Activated CD8-positive, alpha-beta memory T cell treated with anti-CD3 and anti-CD28 coated beads, Interleukin-2, amount 10 ng/mL, durations not matched to agents 7 days and 5 days (primary cell): ENCODE results near the gene KCNH3. TPM values are rescaled to one million over a fixed set of nuclear protein-coding genes. Genes with fewer than 3 reads are reported as not detected.

Source experiments
- ATAC-seq: fragments of 150-1000 bp; cut with Tn5 transposase; one replicate; pipeline ENCODE4 v1.10.0; 2021; ENCODE audit warnings: moderate library complexity
- CTCF ChIA-PET: fragments of 350-600 bp; sonication (Branson Sonifier 250); formaldehyde crosslinking; loops from one replicate; lab custom pipeline; 2021; ENCODE audit warnings: antibody characterized with exemption; lab: Charles Lee
- DNase-seq: peaks from one replicate; pipeline ENCODE4 v3.0.0-alpha.2; 2020
- H3K27ac Mint-ChIP-seq: one replicate; pipeline ENCODE4 v1.8.0; 2021; ENCODE audit warnings: mild to moderate bottlenecking, mixed read lengths
- H3K27me3 Mint-ChIP-seq: one replicate; pipeline ENCODE4 v1.8.0; 2021; ENCODE audit warnings: mixed read lengths
- H3K36me3 Mint-ChIP-seq: one replicate; pipeline ENCODE4 v1.8.0; 2021; ENCODE audit warnings: mild to moderate bottlenecking, mixed read lengths
- H3K4me1 Mint-ChIP-seq: one replicate; pipeline ENCODE4 v1.8.0; 2021; ENCODE audit warnings: mixed read lengths
- H3K4me3 Mint-ChIP-seq: one replicate; pipeline ENCODE4 v1.8.0; 2021; ENCODE audit warnings: mild to moderate bottlenecking, moderate library complexity, mixed read lengths
- H3K9me3 Mint-ChIP-seq: one replicate; pipeline ENCODE4 v1.8.0; 2022; ENCODE audit warnings: low read depth, mixed read lengths
- total RNA-seq, 2 experiments: library from RNA; stranded (reverse); gene quantifications; one replicate each; pipeline ENCODE4 v1.2.3, GENCODE V29; 2021

Gene KCNH3
- total RNA-seq, 2 experiments from 2014 or later: 1.1 to 1.2 TPM

- Mint-ChIP-seq H3K9me3 (no peaks in the 10 kb centered on the region), H3K4me1 (peaks cover 20% of the 10 kb centered on the region), H3K36me3 (peaks cover 3% of the 10 kb centered on the region), H3K27me3 (no peaks in the 10 kb centered on the region), H3K4me3 (no peak overlapping the region), H3K27ac (no peak overlapping the region)
- DNase-seq (peak; percentile 79), ATAC-seq (peak; percentile 87)
- CTCF ChIA-PET: interaction anchor here (0.6 to 10.0 kb wide), 33 partner anchors 10 to 669 kb away, joined by 3 to 96 read pairs (median 5); partner anchors contain the start of genes DNAJC22, KCNH3, MCRS1 and PRPF40B
These were observed 42.0 kb downstream of the KCNH3 start for GRCh38 chr12:49580572-49581535.

- no peak overlapping the region for H3K4me3 Mint-ChIP-seq
- H3K27ac Mint-ChIP-seq: no peak overlapping the region
- H3K27me3 Mint-ChIP-seq: no peaks in the 10 kb centered on the region
- DNase-seq (no peak), ATAC-seq (no peak)
- H3K4me1 Mint-ChIP-seq: peaks cover 20% of the 10 kb centered on the region
- peaks cover 3% of the 10 kb centered on the region for H3K36me3 Mint-ChIP-seq
- no peaks in the 10 kb centered on the region for H3K9me3 Mint-ChIP-seq
- CTCF ChIA-PET: interaction anchor here (1.4 to 10.0 kb wide), 6 partner anchors 11 to 224 kb away, joined by 4 to 96 read pairs (median 16); partner anchors contain the start of gene PRPF40B
These were observed 43.4 kb downstream of the KCNH3 start for GRCh38 chr12:49582201-49582600.

- peaks cover 3% of the 10 kb centered on the region for H3K36me3 Mint-ChIP-seq
- DNase-seq: no peak
These were observed 44.0 kb downstream of the KCNH3 start for GRCh38 chr12:49582850-49583249.

GRCh38 chr12:49583366-49584094 is 44.7 kb downstream of the KCNH3 start:
- Mint-ChIP-seq H3K4me1 (peaks cover 20% of the 10 kb centered on the region), H3K27ac (no peak overlapping the region), H3K4me3 (no peak overlapping the region), H3K36me3 (peaks cover 3% of the 10 kb centered on the region), H3K9me3 (no peaks in the 10 kb centered on the region), H3K27me3 (no peaks in the 10 kb centered on the region)
- DNase-seq (no peak), ATAC-seq (no peak)
- CTCF ChIA-PET: interaction anchor here (0.6 to 10.0 kb wide), 7 partner anchors 27 to 344 kb away, joined by 3 to 96 read pairs (median 3); partner anchors contain the start of gene PRPF40B

More at GRCh38 chr12:49582850-49583249, 44.0 kb downstream of the KCNH3 start:
- H3K9me3 Mint-ChIP-seq: no peaks in the 10 kb centered on the region
- CTCF ChIA-PET: interaction anchor here (0.6 to 10.0 kb wide), 8 partner anchors 12 to 344 kb away, joined by 3 to 96 read pairs (median 4); partner anchors contain the start of gene PRPF40B
- H3K4me3 Mint-ChIP-seq: no peak overlapping the region
- H3K27me3 Mint-ChIP-seq: no peaks in the 10 kb centered on the region
- ATAC-seq: no peak
- H3K27ac Mint-ChIP-seq: no peak overlapping the region
- H3K4me1 Mint-ChIP-seq: peaks cover 20% of the 10 kb centered on the region

GRCh38 chr12:49584591-49584990 is 45.8 kb downstream of the KCNH3 start:
- no peaks in the 10 kb centered on the region for H3K9me3 Mint-ChIP-seq
- no peak for DNase-seq
- CTCF ChIA-PET: interaction anchor here (10.0 kb wide), 1 partner anchor 32 kb away, joined by 96 read pairs; no protein-coding TSS in a partner anchor

GRCh38 chr12:49585477-49586459 is 46.9 kb downstream of the KCNH3 start:
- H3K27ac Mint-ChIP-seq: no peak overlapping the region
- H3K27me3 Mint-ChIP-seq: no peaks in the 10 kb centered on the region
- no peak for DNase-seq
- peaks cover 6% of the 10 kb centered on the region for H3K9me3 Mint-ChIP-seq
- CTCF ChIA-PET: interaction anchor here (10.0 kb wide), 1 partner anchor 33 kb away, joined by 96 read pairs; no protein-coding TSS in a partner anchor
- no peak for ATAC-seq
- no peak overlapping the region for H3K4me3 Mint-ChIP-seq
- H3K4me1 Mint-ChIP-seq: peaks cover 11% of the 10 kb centered on the region
- peaks cover 9% of the 10 kb centered on the region for H3K36me3 Mint-ChIP-seq

More at GRCh38 chr12:49584591-49584990, 45.8 kb downstream of the KCNH3 start:
- Mint-ChIP-seq H3K4me3 (no peak overlapping the region), H3K4me1 (peaks cover 19% of the 10 kb centered on the region), H3K27me3 (no peaks in the 10 kb centered on the region), H3K27ac (no peak overlapping the region), H3K36me3 (peaks cover 3% of the 10 kb centered on the region)
- no peak for ATAC-seq

GRCh38 chr12:49587174-49587908 is 48.5 kb downstream of the KCNH3 start:
- no peak for ATAC-seq
- Mint-ChIP-seq H3K9me3 (peaks cover 9% of the 10 kb centered on the region), H3K4me3 (no peak overlapping the region), H3K27ac (no peak overlapping the region), H3K36me3 (peaks cover 17% of the 10 kb centered on the region), H3K27me3 (no peaks in the 10 kb centered on the region), H3K4me1 (no peaks in the 10 kb centered on the region)
- DNase-seq: no peak
- CTCF ChIA-PET: interaction anchor here (0.9 to 2.4 kb wide), 2 partner anchors 44 to 229 kb away, joined by 7 read pairs; no protein-coding TSS in a partner anchor

- no peak overlapping the region for H3K4me3 Mint-ChIP-seq
- CTCF ChIA-PET: interaction anchor here (0.9 to 2.4 kb wide), 2 partner anchors 43 to 230 kb away, joined by 7 read pairs; no protein-coding TSS in a partner anchor
- no peak overlapping the region for H3K27ac Mint-ChIP-seq
- peaks cover 17% of the 10 kb centered on the region for H3K36me3 Mint-ChIP-seq
- DNase-seq (no peak), ATAC-seq (no peak)
- H3K4me1 Mint-ChIP-seq: no peaks in the 10 kb centered on the region
- no peaks in the 10 kb centered on the region for H3K27me3 Mint-ChIP-seq
- peaks cover 9% of the 10 kb centered on the region for H3K9me3 Mint-ChIP-seq
These were observed 49.5 kb downstream of the KCNH3 start for GRCh38 chr12:49588281-49588680.

- Mint-ChIP-seq H3K36me3 (peaks cover 16% of the 10 kb centered on the region), H3K4me1 (no peaks in the 10 kb centered on the region), H3K27ac (no peak overlapping the region), H3K4me3 (no peak overlapping the region), H3K9me3 (peaks cover 9% of the 10 kb centered on the region), H3K27me3 (no peaks in the 10 kb centered on the region)
- ATAC-seq (no peak), DNase-seq (no peak)
- CTCF ChIA-PET: interaction anchor here (0.9 to 2.4 kb wide), 2 partner anchors 42 to 230 kb away, joined by 7 read pairs; no protein-coding TSS in a partner anchor
These were observed 50.1 kb downstream of the KCNH3 start for GRCh38 chr12:49588721-49589516.

GRCh38 chr12:49598527-49598926 is 59.7 kb downstream of the KCNH3 start:
- no peaks in the 10 kb centered on the region for H3K4me1 Mint-ChIP-seq
- ATAC-seq (no peak), DNase-seq (no peak)
- no peak overlapping the region for H3K4me3 Mint-ChIP-seq
- no peak overlapping the region for H3K27ac Mint-ChIP-seq
- no peaks in the 10 kb centered on the region for H3K36me3 Mint-ChIP-seq
- no peaks in the 10 kb centered on the region for H3K9me3 Mint-ChIP-seq
- CTCF ChIA-PET: interaction anchor here (0.9 kb wide), 1 partner anchor 18 kb away, joined by 7 read pairs; no protein-coding TSS in a partner anchor
- H3K27me3 Mint-ChIP-seq: no peaks in the 10 kb centered on the region

GRCh38 chr12:49599961-49600360 is 61.1 kb downstream of the KCNH3 start:
- no peak for ATAC-seq
- Mint-ChIP-seq H3K4me3 (no peak overlapping the region), H3K36me3 (no peaks in the 10 kb centered on the region), H3K9me3 (no peaks in the 10 kb centered on the region), H3K4me1 (peaks cover 1% of the 10 kb centered on the region), H3K27ac (no peak overlapping the region), H3K27me3 (no peaks in the 10 kb centered on the region)
- DNase-seq: no peak
- CTCF ChIA-PET: interaction anchor here (0.8 to 1.8 kb wide), 2 partner anchors 20 to 23 kb away, joined by 3 to 5 read pairs; no protein-coding TSS in a partner anchor
